H1 (cell line): ENCODE data around the gene MAP4. TPM values are rescaled to one million over a fixed set of nuclear protein-coding genes. Genes with fewer than 3 reads are reported as not detected.

Experiments
- CTCF ChIA-PET: fragments of 300-600 bp; sonication (Branson Sonifier 250); formaldehyde crosslinking; loops from one replicate; lab custom pipeline; 2021; ENCODE audit not compliant: partially characterized antibody; lab: Charles Lee
- POLR2A ChIA-PET: fragments of 300-600 bp; sonication (Branson Sonifier 250); formaldehyde crosslinking; loops from one replicate; lab custom pipeline; 2021; ENCODE audit warnings: inconsistent platforms; ENCODE audit not compliant: partially characterized antibody; lab: Charles Lee
- DNase-seq, 2 experiments: peaks; one replicate each; pipeline versions ENCODE4 v3.0.0 to v3.0.0-alpha.2; 2010 to 2022; ENCODE audit warnings: low spot score in 2 of 2, low read depth in 1 of 2, mixed read lengths in 1 of 2
- FAIRE-seq: peaks from 2 replicates; lab custom pipeline; 2011; peaks lifted over from hg19 to GRCh38; lab: Jason Lieb, UNC
- H2AFZ ChIP-seq: 2 replicates; pipeline ENCODE4 v1.8.1; 2012; ENCODE audit warnings: low read length, inconsistent platforms
- H2AK5ac ChIP-seq: 2 replicates; pipeline ENCODE4 v1.6.1; 2013; ENCODE audit warnings: low read depth, low read length
- H2BK120ac ChIP-seq: replicated peaks from 2 replicates; pipeline ENCODE3; 2013; ENCODE audit warnings: low read depth, low read length, inconsistent platforms
- H2BK12ac ChIP-seq: 2 replicates; pipeline ENCODE4 v1.6.1; 2013; ENCODE audit warnings: low read depth, low read length
- H2BK15ac ChIP-seq: 2 replicates; pipeline ENCODE4 v1.6.1; 2013; ENCODE audit warnings: low read length
- H2BK20ac ChIP-seq: 2 replicates; pipeline ENCODE4 v1.6.1; 2013; ENCODE audit warnings: low read length
- H2BK5ac ChIP-seq: 2 replicates; pipeline ENCODE4 v1.6.1; 2013; ENCODE audit warnings: low read depth, low read length
- H3K14ac ChIP-seq: 2 replicates; pipeline ENCODE4 v1.6.1; 2013; ENCODE audit warnings: inconsistent platforms; ENCODE audit not compliant: insufficient read length
- H3K18ac ChIP-seq: 2 replicates; pipeline ENCODE4 v1.6.1; 2013; ENCODE audit warnings: low read length; ENCODE audit errors: extremely low read depth
- H3K23ac ChIP-seq: 2 replicates; pipeline ENCODE4 v1.6.1; 2013; ENCODE audit warnings: inconsistent platforms; ENCODE audit not compliant: insufficient read length
- H3K23me2 ChIP-seq: 2 replicates; pipeline ENCODE4 v1.6.1; 2013; ENCODE audit warnings: low read depth, low read length
- H3K27ac ChIP-seq: 2 replicates; pipeline ENCODE4 v1.6.1; 2011; ENCODE audit warnings: low read depth, low read length, inconsistent platforms
- H3K27me3 ChIP-seq, 4 experiments: replicated peaks in 1 of 4; 1 replicate in 1 of 4; 2 replicates in 3 of 4; pipeline versions ENCODE4 v1.6.1 to v1.8.1; 2011 to 2013; ENCODE audit warnings: low read length in 3 of 4, mild to moderate bottlenecking in 3 of 4, inconsistent platforms in 2 of 4, mixed read lengths in 2 of 4, moderate library complexity in 1 of 4; ENCODE audit not compliant: control insufficient read depth in 3 of 4, insufficient read depth in 3 of 4; ENCODE audit errors: extremely low read depth in 1 of 4
- H3K36me3 ChIP-seq, 4 experiments: 2 replicates each; pipeline versions ENCODE4 v1.6.1 to v1.8.1; 2011 to 2013; ENCODE audit warnings: mild to moderate bottlenecking in 4 of 4, low read length in 3 of 4, moderate library complexity in 2 of 4, control low read depth in 1 of 4, inconsistent platforms in 1 of 4; ENCODE audit not compliant: insufficient read depth in 4 of 4, control insufficient read depth in 2 of 4
- H3K4ac ChIP-seq: replicated peaks from 2 replicates; pipeline ENCODE3; 2013; ENCODE audit warnings: low read length, low read depth, mixed read lengths, inconsistent platforms; ENCODE audit not compliant: insufficient read length
- H3K4me1 ChIP-seq, 4 experiments: replicated peaks in 1 of 4; 1 replicate in 1 of 4; 2 replicates in 3 of 4; pipeline versions ENCODE4 v1.6.1 to v1.8.1; 2011 to 2013; ENCODE audit warnings: low read length in 3 of 4, inconsistent platforms in 2 of 4, mixed read lengths in 1 of 4; ENCODE audit not compliant: insufficient read depth in 4 of 4, control insufficient read depth in 3 of 4
- H3K4me2 ChIP-seq, 2 experiments: 2 replicates each; pipeline versions ENCODE4 v1.6.1 to v1.8.1; 2011 to 2013; ENCODE audit warnings: low read depth in 2 of 2, low read length in 2 of 2, control low read depth in 1 of 2, inconsistent platforms in 1 of 2, mild to moderate bottlenecking in 1 of 2; ENCODE audit not compliant: insufficient read depth in 1 of 2
- H3K4me3 ChIP-seq, 4 experiments: fragments of 200-600, 300-600 bp in 1 of 4; sonication (generic), shearing (Covaris generic), sonication (Bioruptor Twin) in 1 of 4; 2 replicates each; pipeline versions ENCODE4 v1.5.1 to v1.8.1; 2011 to 2016; ENCODE audit warnings: low read length in 4 of 4, low read depth in 3 of 4, control low read depth in 2 of 4, inconsistent platforms in 2 of 4, mild to moderate bottlenecking in 2 of 4, mixed read lengths in 1 of 4, moderate library complexity in 1 of 4; ENCODE audit not compliant: insufficient read depth in 2 of 4; ENCODE audit errors: extremely low read depth in 1 of 4
- H3K56ac ChIP-seq: replicated peaks from 2 replicates; pipeline ENCODE3; 2013; ENCODE audit warnings: low read depth, mild to moderate bottlenecking, mixed read lengths, low read length, inconsistent platforms; ENCODE audit not compliant: insufficient read length
- H3K79me1 ChIP-seq: 2 replicates; pipeline ENCODE4 v1.6.1; 2013; ENCODE audit warnings: low read depth, low read length, control low read depth
- H3K79me2 ChIP-seq, 2 experiments: 2 replicates each; pipeline versions ENCODE4 v1.6.1 to v1.8.1; 2012 to 2013; ENCODE audit warnings: low read length in 2 of 2, mild to moderate bottlenecking in 2 of 2, inconsistent platforms in 1 of 2; ENCODE audit not compliant: insufficient read depth in 2 of 2, control insufficient read depth in 1 of 2
- H3K9ac ChIP-seq, 4 experiments: replicated peaks in 1 of 4; 1 replicate in 1 of 4; 2 replicates in 3 of 4; pipeline versions ENCODE4 v1.6.1 to v1.8.1; 2011 to 2013; ENCODE audit warnings: low read depth in 3 of 4, low read length in 3 of 4, control low read depth in 2 of 4, mild to moderate bottlenecking in 2 of 4, moderate library complexity in 2 of 4, inconsistent platforms in 1 of 4; ENCODE audit errors: extremely low read depth in 1 of 4
- H3K9me3 ChIP-seq, 2 experiments: 2 replicates each; pipeline versions ENCODE4 v1.6.1 to v1.8.1; 2012 to 2013; ENCODE audit warnings: mild to moderate bottlenecking in 2 of 2, moderate library complexity in 2 of 2, control low read depth in 1 of 2, inconsistent platforms in 1 of 2, low read depth in 1 of 2, low read length in 1 of 2, mixed read lengths in 1 of 2; ENCODE audit not compliant: insufficient read depth in 2 of 2
- H4K20me1 ChIP-seq, 2 experiments: replicated peaks in 1 of 2; 2 replicates each; pipeline versions ENCODE3 to v1.8.1; 2011 to 2013; ENCODE audit warnings: inconsistent platforms in 2 of 2, low read length in 2 of 2, mild to moderate bottlenecking in 1 of 2; ENCODE audit not compliant: insufficient read depth in 2 of 2, control insufficient read depth in 1 of 2
- H4K5ac ChIP-seq: 2 replicates; pipeline ENCODE4 v1.6.1; 2013; ENCODE audit warnings: low read length, low read depth, mixed read lengths, inconsistent platforms; ENCODE audit not compliant: insufficient read length
- H4K8ac ChIP-seq: 2 replicates; pipeline ENCODE4 v1.8.0; 2013; ENCODE audit warnings: mild to moderate bottlenecking, moderate library complexity, low read length, inconsistent platforms; ENCODE audit not compliant: insufficient read depth; ENCODE audit errors: extremely low read depth
- H4K91ac ChIP-seq: replicated peaks from 2 replicates; pipeline ENCODE3; 2013; ENCODE audit warnings: low read length, mixed read lengths, inconsistent platforms; ENCODE audit not compliant: insufficient read length
- HDAC2 ChIP-seq, 2 experiments: fragments of 300-600 bp in 1 of 2; sonication (generic) in 1 of 2; IDR thresholded peaks; 2 replicates each; pipeline ENCODE4 v1.6.1; 2011 to 2012; ENCODE audit warnings: low read depth in 2 of 2, low read length in 2 of 2, mild to moderate bottlenecking in 2 of 2, moderate library complexity in 2 of 2, borderline replicate concordance in 1 of 2, inconsistent platforms in 1 of 2
- WGBS, 2 experiments: shearing (Covaris generic) in 1 of 2; methylation state at CpG; one replicate each; pipeline versions ENCODE4 v1.1.6 to v1.1.7; 2013 to 2015; ENCODE audit warnings: low lambda C conversion rate in 2 of 2, mixed read lengths in 2 of 2, inconsistent platforms in 1 of 2, low coverage in 1 of 2, missing lambda C conversion rate in 1 of 2; ENCODE audit not compliant: insufficient replicate concordance in 2 of 2, insufficient coverage in 1 of 2, insufficient read length in 1 of 2; ENCODE audit errors: extremely low coverage in 1 of 2, missing lambda C conversion rate in 1 of 2; 5-methylcytosine and 5-hydroxymethylcytosine counted together
- polyA plus RNA-seq, 7 experiments: library from polyadenylated mRNA; depleted of rRNA in 3 of 7; stranded (reverse) in 5 of 7; unstranded in 2 of 7; fragments of >200 nt in 5 of 7; fragments of 200-250 nt in 2 of 7; gene quantifications; 1 replicate in 5 of 7; 2 replicates in 1 of 7; 4 replicates in 1 of 7; pipeline versions ENCODE4 v1.2.1 to v1.2.3, GENCODE V29; 2011 to 2013; ENCODE audit warnings: missing spikeins in 2 of 7, mixed read lengths in 2 of 7
- total RNA-seq: library from RNA; stranded (reverse); fragmentation: NEBNext Ultra II Directional; extraction: Animal tissue kit (Norgen Biotek cat#: 25700); gene quantifications from 2 replicates; pipeline ENCODE4 v1.2.1, GENCODE V29; 2021

The MAP4 gene
- total and polyA plus RNA-seq, 2 of the 8 experiments (the other 6 are each of a cell fraction or from before 2014, with no cell fraction given) = 67.0 to 179 TPM

- H2BK12ac ChIP-seq = no peak overlapping the region
- TF ChIP-seq HDAC2 (IDR thresholded peaks at IDR 0.05; ENCODE audit: borderline replicate concordance in 1 of 2, low read depth in 2 of 2, low read length in 2 of 2) = no peak
These were observed 76.0 kb downstream of the MAP4 start for GRCh38 chr3:47940232-47940631.

More at GRCh38 chr3:47940232-47940631, 76.0 kb downstream of the MAP4 start:
- Histone ChIP-seq H3K23ac (no peak overlapping the region), H3K18ac (no peak overlapping the region), H3K79me2 (no peaks in the 10 kb centered on the region), H2BK15ac (no peak overlapping the region), H3K27me3 (no peaks in the 10 kb centered on the region), H2AFZ (no peak overlapping the region), H3K4me1 (no peaks in the 10 kb centered on the region), H2BK5ac (no peak overlapping the region), H3K9me3 (no peaks in the 10 kb centered on the region), H2AK5ac (no peak overlapping the region), H3K4ac (no peak overlapping the region), H4K20me1 (no peaks in the 10 kb centered on the region), H3K14ac (no peak overlapping the region), H2BK120ac (no peak overlapping the region), H3K4me2 (no peak overlapping the region), H3K27ac (no peak overlapping the region), H3K56ac (no peak overlapping the region), H3K36me3 (no peaks in the 10 kb centered on the region), H4K8ac (no peak overlapping the region), H4K91ac (no peak overlapping the region), H4K5ac (no peak overlapping the region), H3K23me2 (no peaks in the 10 kb centered on the region), H3K9ac (no peak overlapping the region), H2BK20ac (no peak overlapping the region), H3K4me3 (no peak overlapping the region), H3K79me1 (no peaks in the 10 kb centered on the region)
- no peak for DNase-seq
- POLR2A ChIA-PET = interaction anchor here (0.7 kb wide), 1 partner anchor 217 kb away, joined by 3 read pairs; no protein-coding TSS in a partner anchor
- FAIRE-seq = no peak
- WGBS, 2 experiments = 94% methylated on average over 1 of the region's 1 CpG; no CpG with 5 or more reads in 1 of the 2 experiments
- CTCF ChIA-PET = no interaction called here
